ENCODE data around the gene BFAR.

Gene BFAR

GRCh38 chr16:14632693-14633569, at the start of gene BFAR:
Gene BFAR, plus strand, starts transcription at chr16:14632951. Its CDS starts 11,396 bp downstream, at chr16:14644347.
- Histone ChIP-seq H3K27ac (peak within 1 kb of the TSS; percentile 92), H3K4me3 (ENCODE audit: low read depth in 1 of 2, low read length in 1 of 2) (peak within 1 kb of the TSS; percentile 91 to 96), H3K4me1 (ENCODE audit: control insufficient read depth in 1 of 2, insufficient read depth in 1 of 2, low read depth in 1 of 2, low read length in 1 of 2) (peaks cover 42% of the 10 kb centered on the region in 2 experiments), H3K27me3 (no peaks in the 10 kb centered on the region), H3K9me3 (no peaks in the 10 kb centered on the region), H3K36me3 (no peaks in the 10 kb centered on the region)
- no peak for TF ChIP-seq CTCF (IDR thresholded peaks at IDR 0.05)

GRCh38 chr16:14585287-14585686, 47.5 kb upstream of the BFAR start:
- Histone ChIP-seq H3K27me3 (no peaks in the 10 kb centered on the region), H3K9me3 (no peaks in the 10 kb centered on the region), H3K27ac (no peak overlapping the region), H3K36me3 (peaks cover 86% of the 10 kb centered on the region), H3K4me1 (ENCODE audit: control insufficient read depth in 1 of 2, insufficient read depth in 1 of 2, low read depth in 1 of 2, low read length in 1 of 2) (no peaks in the 10 kb centered on the region), H3K4me3 (ENCODE audit: low read depth in 1 of 2, low read length in 1 of 2) (no peak overlapping the region)
- no peak for TF ChIP-seq CTCF (IDR thresholded peaks at IDR 0.05)

- Histone ChIP-seq H3K4me1 (ENCODE audit: control insufficient read depth in 1 of 2, insufficient read depth in 1 of 2, low read depth in 1 of 2, low read length in 1 of 2) (no peaks in the 10 kb centered on the region), H3K36me3 (peaks cover 85% of the 10 kb centered on the region), H3K9me3 (no peaks in the 10 kb centered on the region), H3K4me3 (ENCODE audit: low read depth in 1 of 2, low read length in 1 of 2) (no peak overlapping the region), H3K27ac (no peak overlapping the region), H3K27me3 (no peaks in the 10 kb centered on the region)
- TF ChIP-seq CTCF (IDR thresholded peaks at IDR 0.05) = no peak
These were observed 46.0 kb upstream of the BFAR start for GRCh38 chr16:14586637-14587305.

- H3K9me3 ChIP-seq = no peaks in the 10 kb centered on the region
- no peaks in the 10 kb centered on the region for H3K4me1 ChIP-seq (ENCODE audit: control insufficient read depth in 1 of 2, insufficient read depth in 1 of 2, low read depth in 1 of 2, low read length in 1 of 2)
- no peak for TF ChIP-seq CTCF (IDR thresholded peaks at IDR 0.05)
- H3K36me3 ChIP-seq = peaks cover 93% of the 10 kb centered on the region
- H3K27me3 ChIP-seq = no peaks in the 10 kb centered on the region
- no peak overlapping the region for H3K4me3 ChIP-seq (ENCODE audit: low read depth in 1 of 2, low read length in 1 of 2)
- H3K27ac ChIP-seq = no peak overlapping the region
These were observed 32.6 kb upstream of the BFAR start for GRCh38 chr16:14600164-14600563.

- Histone ChIP-seq H3K27me3 (no peaks in the 10 kb centered on the region), H3K27ac (no peak overlapping the region), H3K36me3 (peaks cover 100% of the 10 kb centered on the region), H3K4me3 (ENCODE audit: low read depth in 1 of 2, low read length in 1 of 2) (no peak overlapping the region), H3K4me1 (ENCODE audit: control insufficient read depth in 1 of 2, insufficient read depth in 1 of 2, low read depth in 1 of 2, low read length in 1 of 2) (no peaks in the 10 kb centered on the region), H3K9me3 (no peaks in the 10 kb centered on the region)
- TF ChIP-seq CTCF (IDR thresholded peaks at IDR 0.05) = no peak
These were observed 30.2 kb upstream of the BFAR start for GRCh38 chr16:14602443-14602963.
